DOHH2 (cell line): ENCODE measurements around the gene SPATA33.
"Not testable (repeated sequence)": the region's sequence is repeated elsewhere in the genome, so short reads cannot be mapped to it uniquely, and the experiment has no call there.

ENCODE experiments used
- EZH2phosphoT487 ChIP-seq: fragments of 200-600 bp; sonication (generic); IDR thresholded peaks from 2 replicates; pipeline ENCODE4 v1.6.1; 2017; ENCODE audit warnings: borderline replicate concordance, mild to moderate bottlenecking, antibody characterized with exemption, low read length, moderate library complexity, mixed read lengths
- TF ChIP-seq, protein P1 (sequence below): fragments of 200-600 bp; sonication (generic); IDR thresholded peaks from one replicate; pipeline ENCODE4 v1.5.1; 2014; ENCODE audit warnings: antibody characterized with exemption, mild to moderate bottlenecking, low read depth, low read length; ENCODE audit not compliant: poor library complexity, severe bottlenecking

DNA sequence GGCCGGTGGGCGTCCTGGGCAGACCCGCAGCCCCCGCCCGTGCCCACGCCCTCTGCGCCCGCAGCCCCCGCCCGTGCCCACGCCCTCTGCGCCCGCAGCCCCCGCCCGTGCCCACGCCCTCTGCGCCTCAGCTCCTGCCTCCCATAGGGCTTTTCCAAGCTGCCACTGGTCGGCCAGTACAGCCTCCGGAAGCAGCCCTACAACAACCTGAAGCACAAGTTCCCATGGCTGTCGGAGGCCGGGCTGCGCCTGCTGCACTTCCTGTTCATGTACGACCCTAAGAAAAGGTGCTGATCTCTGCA lies 37.1 kb downstream of the SPATA33 start:
- TF ChIP-seq, protein P1, sequence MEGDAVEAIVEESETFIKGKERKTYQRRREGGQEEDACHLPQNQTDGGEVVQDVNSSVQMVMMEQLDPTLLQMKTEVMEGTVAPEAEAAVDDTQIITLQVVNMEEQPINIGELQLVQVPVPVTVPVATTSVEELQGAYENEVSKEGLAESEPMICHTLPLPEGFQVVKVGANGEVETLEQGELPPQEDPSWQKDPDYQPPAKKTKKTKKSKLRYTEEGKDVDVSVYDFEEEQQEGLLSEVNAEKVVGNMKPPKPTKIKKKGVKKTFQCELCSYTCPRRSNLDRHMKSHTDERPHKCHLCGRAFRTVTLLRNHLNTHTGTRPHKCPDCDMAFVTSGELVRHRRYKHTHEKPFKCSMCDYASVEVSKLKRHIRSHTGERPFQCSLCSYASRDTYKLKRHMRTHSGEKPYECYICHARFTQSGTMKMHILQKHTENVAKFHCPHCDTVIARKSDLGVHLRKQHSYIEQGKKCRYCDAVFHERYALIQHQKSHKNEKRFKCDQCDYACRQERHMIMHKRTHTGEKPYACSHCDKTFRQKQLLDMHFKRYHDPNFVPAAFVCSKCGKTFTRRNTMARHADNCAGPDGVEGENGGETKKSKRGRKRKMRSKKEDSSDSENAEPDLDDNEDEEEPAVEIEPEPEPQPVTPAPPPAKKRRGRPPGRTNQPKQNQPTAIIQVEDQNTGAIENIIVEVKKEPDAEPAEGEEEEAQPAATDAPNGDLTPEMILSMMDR = not testable (repeated sequence)
- TF ChIP-seq EZH2phosphoT487 = not testable (repeated sequence)
